Suprapubic skin (tissue), 4 donors: ENCODE data around the gene KSR2.

Experiments used
- POLR2A ChIP-seq, 2 donors: fragments of 450-650 bp; IDR thresholded peaks; one replicate each; pipeline ENCODE4 v1.6.1; 2017; ENCODE audit warnings: antibody characterized with exemption in 2 of 2, mild to moderate bottlenecking in 2 of 2, moderate library complexity in 2 of 2
- POLR2AphosphoS5 ChIP-seq, 3 donors: sonication (generic); formaldehyde crosslinking; IDR thresholded peaks; one replicate each; pipeline ENCODE4 v1.6.1; 2017; ENCODE audit warnings: antibody characterized with exemption in 3 of 3

DNA sequence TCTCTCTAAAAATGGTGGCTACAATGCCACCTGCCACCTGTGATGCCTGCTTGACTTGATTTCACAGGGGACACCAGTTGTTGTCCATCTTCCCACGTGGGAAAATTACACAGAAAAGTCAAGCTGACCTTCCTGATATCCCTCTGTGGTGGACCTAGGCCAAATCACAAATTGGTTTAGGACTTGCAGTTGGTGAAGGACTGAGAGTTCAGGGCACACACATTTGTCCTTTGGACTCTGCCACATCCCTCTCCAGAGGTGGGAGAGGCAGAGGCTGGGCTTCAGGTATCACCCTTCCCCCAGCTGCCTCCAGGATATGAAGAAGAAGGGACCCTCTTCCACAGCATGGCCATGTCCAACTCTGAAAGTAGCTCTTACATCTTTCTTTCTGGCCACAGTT is 551.8 kb downstream of the KSR2 start:
- TF ChIP-seq POLR2A (IDR thresholded peaks at IDR 0.05) (no peak), POLR2AphosphoS5 (IDR thresholded peaks at IDR 0.05) (no peak)
